Measurements from ENCODE around the gene CHD8. TPM values are rescaled to one million over a fixed set of nuclear protein-coding genes. Genes with fewer than 3 reads are reported as not detected.
A peak's percentile ranks its signal among the peaks of the same experiment; 100 is the strongest.

Gene CHD8
- total RNA-seq, 4 donors from 2014 or later = 47.4 to 59.0 (median 53.3) TPM

- H3K4me3 ChIP-seq = no peak overlapping the region
- H3K27ac ChIP-seq = peak overlapping the region in 1 of 4 donors; percentile 26
- peaks cover 0 to 98% of the 10 kb centered on the region in 2 donors for H3K36me3 ChIP-seq
- no peaks in the 10 kb centered on the region for H3K4me1 ChIP-seq
- no peaks in the 10 kb centered on the region for H3K9me3 ChIP-seq
- WGBS, 2 donors (ENCODE audit: low coverage in 1 of 2) = 55 to 61% methylated on average over 5 of the region's 5 CpGs
- no peak for TF ChIP-seq POLR2AphosphoS5 (IDR thresholded peaks at IDR 0.05)
- TF ChIP-seq POLR2A (IDR thresholded peaks at IDR 0.05) = no peak
- TF ChIP-seq CTCF (IDR thresholded peaks at IDR 0.05) = peak in 3 of 4 experiments; percentile 44 to 56 (median 55)
- H3K27me3 ChIP-seq = no peaks in the 10 kb centered on the region
- ATAC-seq = no peak
These were observed 42.9 kb upstream of the CHD8 start for GRCh38 chr14:21498540-21499526.

GRCh38 chr14:21496453-21496852 lies 40.5 kb upstream of the CHD8 start:
- WGBS, 2 donors (ENCODE audit: low coverage in 1 of 2) = 67 to 81% methylated on average over 1 to 2 of the region's 2 CpGs
- Histone ChIP-seq H3K27me3 (no peaks in the 10 kb centered on the region), H3K4me1 (no peaks in the 10 kb centered on the region), H3K9me3 (no peaks in the 10 kb centered on the region), H3K4me3 (no peak overlapping the region), H3K36me3 (peaks cover 0 to 100% of the 10 kb centered on the region in 2 donors), H3K27ac (no peak overlapping the region)
- TF ChIP-seq EP300 (IDR thresholded peaks at IDR 0.05) (no peak), POLR2AphosphoS5 (IDR thresholded peaks at IDR 0.05) (no peak), POLR2A (IDR thresholded peaks at IDR 0.05) (no peak), CTCF (IDR thresholded peaks at IDR 0.05) (no peak)
- no peak for ATAC-seq

- H3K4me1 ChIP-seq = no peaks in the 10 kb centered on the region
- no peaks in the 10 kb centered on the region for H3K27me3 ChIP-seq
- no peaks in the 10 kb centered on the region for H3K9me3 ChIP-seq
- 33 to 67% methylated on average over 1 to 2 of the region's 2 CpGs for WGBS, 2 donors (ENCODE audit: low coverage in 1 of 2)
- ATAC-seq = no peak
- H3K4me3 ChIP-seq = no peak overlapping the region
- H3K27ac ChIP-seq = no peak overlapping the region
- TF ChIP-seq POLR2A (IDR thresholded peaks at IDR 0.05) = no peak
- no peak for TF ChIP-seq EP300 (IDR thresholded peaks at IDR 0.05)
- no peak for TF ChIP-seq POLR2AphosphoS5 (IDR thresholded peaks at IDR 0.05)
- TF ChIP-seq CTCF (IDR thresholded peaks at IDR 0.05) = no peak
- H3K36me3 ChIP-seq = peaks cover 0 to 100% of the 10 kb centered on the region in 2 donors
These were observed 39.2 kb upstream of the CHD8 start for GRCh38 chr14:21494902-21495762.

- H3K27ac ChIP-seq = no peak overlapping the region
- H3K27me3 ChIP-seq = no peaks in the 10 kb centered on the region
- no peak for ATAC-seq
- no peaks in the 10 kb centered on the region for H3K9me3 ChIP-seq
- TF ChIP-seq POLR2A (IDR thresholded peaks at IDR 0.05) = no peak
- no peak overlapping the region for H3K4me3 ChIP-seq
- WGBS, 2 donors (ENCODE audit: low coverage in 1 of 2) = 53 to 80% methylated on average over 1 of the region's 1 CpG
- H3K36me3 ChIP-seq = peaks cover 0 to 63% of the 10 kb centered on the region in 2 donors
- peaks cover 0 to 20% (median 4%) of the 10 kb centered on the region in 3 donors for H3K4me1 ChIP-seq
These were observed 30.7 kb upstream of the CHD8 start for GRCh38 chr14:21486640-21487087.
